Measurements from ENCODE around the gene ATL2. TPM values are rescaled to one million over a fixed set of nuclear protein-coding genes. Genes with fewer than 3 reads are reported as not detected.

Gene ATL2
- total and polyA plus RNA-seq, 3 experiments from 2014 or later: 23.4 to 62.4 (median 61.5) TPM

- Histone ChIP-seq H3K36me3 (ENCODE audit: insufficient read depth, low read length) (no peaks in the 10 kb centered on the region), H3K27me3 (ENCODE audit: insufficient read depth, low read length, poor library complexity, severe bottlenecking) (no peaks in the 10 kb centered on the region), H3K4me1 (ENCODE audit: insufficient read depth, low read length) (no peaks in the 10 kb centered on the region), H3K9me3 (ENCODE audit: low read length) (no peaks in the 10 kb centered on the region), H3K4me3 (ENCODE audit: low read length) (no peak overlapping the region), H3K27ac (ENCODE audit: low read depth, low read length) (no peak overlapping the region)
- no peaks in the 10 kb centered on the region for H3K4me1 Mint-ChIP-seq
- no peak for DNase-seq
- no peaks in the 10 kb centered on the region for H3K36me3 Mint-ChIP-seq
- peaks cover 0 to 3% (median 0%) of the 10 kb centered on the region in 5 donors for H3K9me3 Mint-ChIP-seq
- H3K27me3 Mint-ChIP-seq: peaks cover 2 to 6% of the 10 kb centered on the region in 2 donors
- CTCF ChIA-PET: interaction anchor here (0.8 kb wide), 1 partner anchor 109 kb away, joined by 4 read pairs; no protein-coding TSS in a partner anchor
- no peak overlapping the region for H3K4me3 Mint-ChIP-seq
- no peak overlapping the region for H3K27ac Mint-ChIP-seq
- POLR2A ChIA-PET: no interaction called here
Observed at GRCh38 chr2:38400513-38400912, 23.4 kb upstream of the ATL2 start.

GRCh38 chr2:38398739-38399138, 21.7 kb upstream of the ATL2 start:
- Mint-ChIP-seq H3K4me1 (peaks cover 0 to 11% (median 0%) of the 10 kb centered on the region in 3 donors), H3K9me3 (peaks cover 0 to 3% (median 0%) of the 10 kb centered on the region in 5 donors), H3K36me3 (no peaks in the 10 kb centered on the region), H3K4me3 (no peak overlapping the region), H3K27ac (no peak overlapping the region), H3K27me3 (peaks cover 4 to 10% of the 10 kb centered on the region in 2 donors)
- Histone ChIP-seq H3K27me3 (ENCODE audit: insufficient read depth, low read length, poor library complexity, severe bottlenecking) (no peaks in the 10 kb centered on the region), H3K4me1 (ENCODE audit: insufficient read depth, low read length) (no peaks in the 10 kb centered on the region), H3K36me3 (ENCODE audit: insufficient read depth, low read length) (no peaks in the 10 kb centered on the region), H3K9me3 (ENCODE audit: low read length) (no peaks in the 10 kb centered on the region), H3K27ac (ENCODE audit: low read depth, low read length) (no peak overlapping the region), H3K4me3 (ENCODE audit: low read length) (no peak overlapping the region)
- POLR2A ChIA-PET: no interaction called here
- CTCF ChIA-PET: no interaction called here
- DNase-seq: no peak

DNA sequence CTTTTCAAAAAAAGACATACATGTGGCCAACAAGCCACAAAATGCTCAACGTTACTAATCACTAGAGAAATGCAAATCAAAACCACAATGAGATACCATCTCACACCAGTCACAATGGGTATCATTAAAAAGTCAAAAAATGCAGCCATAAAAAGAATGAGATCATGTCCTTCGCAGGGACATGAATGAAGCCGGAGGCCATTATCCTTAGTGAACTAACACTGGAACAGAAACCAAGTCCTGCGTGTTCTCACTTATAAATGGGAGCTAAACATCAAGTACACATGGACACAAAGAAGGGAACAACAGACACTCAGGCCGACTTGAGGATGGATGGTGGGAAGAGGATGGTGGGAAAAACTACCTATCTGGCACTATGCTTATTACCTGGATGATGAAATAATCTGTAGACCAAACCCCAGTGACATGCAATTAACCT, 17.8 kb upstream of the ATL2 start:
- ChIA-PET POLR2A (no interaction called here), CTCF (no interaction called here)
- no peak overlapping the region for H3K4me3 ChIP-seq (ENCODE audit: low read length)
- peak overlapping the region in 1 of 8 donors; percentile 10 for H3K27ac Mint-ChIP-seq
- H3K36me3 Mint-ChIP-seq: no peaks in the 10 kb centered on the region
- H3K9me3 ChIP-seq (ENCODE audit: low read length): no peaks in the 10 kb centered on the region
- H3K27ac ChIP-seq (ENCODE audit: low read depth, low read length): no peak overlapping the region
- H3K27me3 ChIP-seq (ENCODE audit: insufficient read depth, low read length, poor library complexity, severe bottlenecking): no peaks in the 10 kb centered on the region
- H3K4me1 Mint-ChIP-seq: peaks cover 0 to 11% (median 0%) of the 10 kb centered on the region in 3 donors
- H3K27me3 Mint-ChIP-seq: peaks cover 11 to 31% of the 10 kb centered on the region in 2 donors
- no peak overlapping the region for H3K4me3 Mint-ChIP-seq
- H3K9me3 Mint-ChIP-seq: peaks cover 0 to 2% (median 0%) of the 10 kb centered on the region in 5 donors
- H3K36me3 ChIP-seq (ENCODE audit: insufficient read depth, low read length): no peaks in the 10 kb centered on the region
- DNase-seq: no peak
- no peaks in the 10 kb centered on the region for H3K4me1 ChIP-seq (ENCODE audit: insufficient read depth, low read length)

DNA sequence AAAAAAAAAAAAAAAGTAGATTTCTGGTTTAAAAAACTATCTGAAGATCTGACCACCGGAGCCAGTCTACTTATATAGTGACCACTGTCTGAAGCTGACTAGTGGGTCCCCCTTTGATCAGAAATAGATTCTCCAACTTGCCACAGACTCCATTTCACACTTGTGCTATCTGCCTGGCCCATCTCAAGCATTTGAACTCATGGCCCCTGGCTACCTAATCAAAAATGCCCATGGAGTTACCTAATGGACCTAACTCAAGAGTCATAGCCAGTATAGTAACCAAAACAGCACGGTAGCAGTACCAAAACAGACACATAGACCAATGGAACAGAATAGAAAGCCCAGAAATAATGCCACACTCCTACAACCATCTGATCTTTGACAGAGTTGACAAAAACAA, 17.0 kb upstream of the ATL2 start:
- Histone ChIP-seq H3K27ac (ENCODE audit: low read depth, low read length) (no peak overlapping the region), H3K4me3 (ENCODE audit: low read length) (no peak overlapping the region), H3K36me3 (ENCODE audit: insufficient read depth, low read length) (no peaks in the 10 kb centered on the region), H3K4me1 (ENCODE audit: insufficient read depth, low read length) (peaks cover under 1% of the 10 kb centered on the region), H3K27me3 (ENCODE audit: insufficient read depth, low read length, poor library complexity, severe bottlenecking) (no peaks in the 10 kb centered on the region), H3K9me3 (ENCODE audit: low read length) (no peaks in the 10 kb centered on the region)
- DNase-seq: no peak
- ChIA-PET POLR2A (no interaction called here), CTCF (no interaction called here)
- Mint-ChIP-seq H3K4me1 (peaks cover under 1 to 13% (median 2%) of the 10 kb centered on the region in 3 donors), H3K27ac (no peak overlapping the region), H3K36me3 (no peaks in the 10 kb centered on the region), H3K9me3 (peaks cover 0 to 2% (median 0%) of the 10 kb centered on the region in 5 donors), H3K27me3 (peaks cover 12 to 32% of the 10 kb centered on the region in 2 donors), H3K4me3 (no peak overlapping the region)

GRCh38 chr2:38390947-38391346, 13.9 kb upstream of the ATL2 start:
- Mint-ChIP-seq H3K4me1 (peaks cover 12 to 35% (median 23%) of the 10 kb centered on the region in 3 donors), H3K36me3 (no peaks in the 10 kb centered on the region), H3K27ac (no peak overlapping the region), H3K27me3 (peaks cover 13 to 31% of the 10 kb centered on the region in 2 donors), H3K4me3 (no peak overlapping the region), H3K9me3 (peaks cover 0 to 2% (median 0%) of the 10 kb centered on the region in 5 donors)
- Histone ChIP-seq H3K4me1 (ENCODE audit: insufficient read depth, low read length) (peaks cover 16% of the 10 kb centered on the region), H3K4me3 (ENCODE audit: low read length) (no peak overlapping the region), H3K27ac (ENCODE audit: low read depth, low read length) (no peak overlapping the region), H3K36me3 (ENCODE audit: insufficient read depth, low read length) (no peaks in the 10 kb centered on the region), H3K27me3 (ENCODE audit: insufficient read depth, low read length, poor library complexity, severe bottlenecking) (no peaks in the 10 kb centered on the region), H3K9me3 (ENCODE audit: low read length) (no peaks in the 10 kb centered on the region)
- POLR2A ChIA-PET: no interaction called here
- DNase-seq: no peak
- CTCF ChIA-PET: interaction anchor here (1.5 kb wide), 1 partner anchor 117 kb away, joined by 4 read pairs; no protein-coding TSS in a partner anchor

GRCh38 chr2:38387887-38388286, 10.8 kb upstream of the ATL2 start:
- Mint-ChIP-seq H3K4me3 (peak overlapping the region in 6 of 7 donors; percentile 2 to 63 (median 48)), H3K27me3 (peaks cover 11 to 22% of the 10 kb centered on the region in 2 donors), H3K36me3 (no peaks in the 10 kb centered on the region), H3K27ac (peak overlapping the region in 5 of 8 donors; percentile 38 to 95 (median 75)), H3K4me1 (peaks cover 12 to 24% (median 23%) of the 10 kb centered on the region in 3 donors), H3K9me3 (peaks cover 0 to 2% (median 0%) of the 10 kb centered on the region in 5 donors)
- CTCF ChIA-PET: no interaction called here
- no peak overlapping the region for H3K27ac ChIP-seq (ENCODE audit: low read depth, low read length)
- POLR2A ChIA-PET: interaction anchor here (0.7 to 1.0 kb wide), 3 partner anchors 10 to 1463 kb away, joined by 3 to 4 read pairs (median 4); no protein-coding TSS in a partner anchor
- H3K27me3 ChIP-seq (ENCODE audit: insufficient read depth, low read length, poor library complexity, severe bottlenecking): no peaks in the 10 kb centered on the region
- H3K9me3 ChIP-seq (ENCODE audit: low read length): no peaks in the 10 kb centered on the region
- H3K4me3 ChIP-seq (ENCODE audit: low read length): no peak overlapping the region
- no peak for DNase-seq
- peaks cover 16% of the 10 kb centered on the region for H3K4me1 ChIP-seq (ENCODE audit: insufficient read depth, low read length)
- H3K36me3 ChIP-seq (ENCODE audit: insufficient read depth, low read length): no peaks in the 10 kb centered on the region

DNA sequence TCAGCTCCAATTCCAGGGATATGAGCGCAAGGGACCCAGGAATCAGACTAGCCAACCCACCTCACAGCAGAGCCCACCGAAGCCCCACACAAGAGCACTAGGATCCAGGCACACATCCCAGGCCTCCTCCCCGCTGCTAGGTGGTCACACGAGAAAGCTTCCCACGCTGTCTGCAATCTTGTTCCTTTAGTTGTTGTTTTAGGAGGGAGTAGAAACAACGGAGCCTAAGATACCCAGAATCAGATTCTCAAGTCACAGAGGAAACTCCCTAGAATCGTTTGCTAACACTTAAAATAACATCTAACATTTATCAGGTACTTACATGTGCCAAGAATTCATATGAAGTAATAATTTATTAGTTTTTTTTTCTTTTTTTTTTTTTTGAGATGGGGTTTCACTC, 9.7 kb upstream of the ATL2 start:
- DNase-seq: no peak
- Mint-ChIP-seq H3K36me3 (no peaks in the 10 kb centered on the region), H3K4me1 (peaks cover 12 to 24% (median 24%) of the 10 kb centered on the region in 3 donors), H3K4me3 (peak overlapping the region in 1 of 7 donors; percentile 15), H3K27ac (peak overlapping the region in 1 of 8 donors; percentile 42), H3K27me3 (peaks cover 11 to 22% of the 10 kb centered on the region in 2 donors), H3K9me3 (peaks cover 0 to 2% (median 0%) of the 10 kb centered on the region in 5 donors)
- H3K27me3 ChIP-seq (ENCODE audit: insufficient read depth, low read length, poor library complexity, severe bottlenecking): no peaks in the 10 kb centered on the region
- no peaks in the 10 kb centered on the region for H3K9me3 ChIP-seq (ENCODE audit: low read length)
- ChIA-PET CTCF (interaction anchor here (1.2 kb wide), 1 partner anchor 9 kb away, joined by 3 read pairs; the partner anchor contains the start of gene ATL2), POLR2A (no interaction called here)
- H3K4me1 ChIP-seq (ENCODE audit: insufficient read depth, low read length): peaks cover 16% of the 10 kb centered on the region
- no peaks in the 10 kb centered on the region for H3K36me3 ChIP-seq (ENCODE audit: insufficient read depth, low read length)
- H3K4me3 ChIP-seq (ENCODE audit: low read length): no peak overlapping the region
- H3K27ac ChIP-seq (ENCODE audit: low read depth, low read length): no peak overlapping the region

- Histone ChIP-seq H3K9me3 (ENCODE audit: low read length) (no peaks in the 10 kb centered on the region), H3K36me3 (ENCODE audit: insufficient read depth, low read length) (no peaks in the 10 kb centered on the region), H3K27me3 (ENCODE audit: insufficient read depth, low read length, poor library complexity, severe bottlenecking) (no peaks in the 10 kb centered on the region), H3K4me1 (ENCODE audit: insufficient read depth, low read length) (peaks cover 16% of the 10 kb centered on the region), H3K27ac (ENCODE audit: low read depth, low read length) (no peak overlapping the region), H3K4me3 (ENCODE audit: low read length) (no peak overlapping the region)
- CTCF ChIA-PET: interaction anchor here (1.2 kb wide), 1 partner anchor 9 kb away, joined by 3 read pairs; the partner anchor contains the start of gene ATL2
- peak overlapping the region in 1 of 8 donors; percentile 42 for H3K27ac Mint-ChIP-seq
- H3K27me3 Mint-ChIP-seq: peaks cover 11 to 19% of the 10 kb centered on the region in 2 donors
- POLR2A ChIA-PET: no interaction called here
- peaks cover 0 to 2% (median 0%) of the 10 kb centered on the region in 5 donors for H3K9me3 Mint-ChIP-seq
- no peak for DNase-seq
- H3K4me3 Mint-ChIP-seq: peak overlapping the region in 1 of 7 donors; percentile 15
- no peaks in the 10 kb centered on the region for H3K36me3 Mint-ChIP-seq
- peaks cover 14 to 28% (median 24%) of the 10 kb centered on the region in 3 donors for H3K4me1 Mint-ChIP-seq
Observed at GRCh38 chr2:38386377-38386776, 9.3 kb upstream of the ATL2 start.
